H7 (cell line): ENCODE measurements around the gene F8. TPM values are rescaled to one million over a fixed set of nuclear protein-coding genes. Genes with fewer than 3 reads are reported as not detected.

Experiments
- DNase-seq: peaks from one replicate; pipeline ENCODE4 v3.0.0; 2012
- H3K27me3 ChIP-seq: 2 replicates; pipeline ENCODE4 v1.6.0; 2011; ENCODE audit warnings: mild to moderate bottlenecking, low read length; ENCODE audit not compliant: control insufficient read depth, insufficient read depth
- H3K36me3 ChIP-seq: replicated peaks from 2 replicates; pipeline ENCODE4 v1.5.1; 2011; ENCODE audit warnings: low read length; ENCODE audit not compliant: control insufficient read depth, insufficient read depth
- H3K4me3 ChIP-seq: 2 replicates; pipeline ENCODE4 v1.5.1; 2011; ENCODE audit warnings: low read depth, mild to moderate bottlenecking, control low read depth, low read length, moderate library complexity; ENCODE audit not compliant: insufficient read depth
- total RNA-seq: library from RNA; depleted of rRNA; stranded (reverse); fragments of >200 nt; shearing (Covaris generic); gene quantifications from 2 replicates; pipeline ENCODE4 v1.2.3, GENCODE V29; 2014

F8 gene
- total RNA-seq, 1 experiment from 2014 or later: 2.1 TPM

DNA sequence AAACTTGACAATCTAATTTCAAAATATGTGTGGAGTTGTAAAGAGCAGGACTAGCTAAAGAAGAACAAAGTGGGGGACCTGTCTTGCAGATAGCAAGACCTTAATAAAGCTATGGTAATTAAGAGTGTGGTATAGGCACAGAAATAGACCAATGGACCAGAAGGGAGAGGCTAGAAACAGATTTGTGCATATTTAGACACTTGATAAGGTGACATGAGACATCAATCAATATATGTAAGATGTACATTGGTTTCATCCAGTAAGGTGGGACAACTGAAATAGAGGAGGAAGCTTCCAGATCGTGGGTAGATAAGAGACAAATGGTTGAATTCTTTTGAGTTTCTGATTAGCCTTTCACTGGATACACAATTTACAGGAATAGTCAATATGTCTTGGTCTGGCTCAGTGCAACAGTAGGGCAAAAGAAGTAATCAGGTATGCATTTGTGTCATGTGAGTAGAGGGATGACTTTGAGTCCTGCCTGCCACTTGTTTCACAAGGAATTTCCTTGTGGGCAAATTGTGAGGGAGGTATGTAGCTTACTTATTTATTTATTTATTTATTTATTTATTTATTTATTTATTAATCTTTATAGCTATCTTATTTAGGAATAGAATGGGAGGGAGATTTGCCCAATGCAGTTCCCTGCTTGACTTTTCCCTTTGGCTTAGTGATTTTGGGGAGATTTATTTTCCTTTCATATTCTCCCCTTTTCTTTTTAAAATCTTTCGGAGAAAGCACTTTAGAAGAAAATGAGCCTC is 210.0 kb downstream of the F8 start:
- H3K36me3 ChIP-seq: no peaks in the 10 kb centered on the region
- no peak for DNase-seq
- no peaks in the 10 kb centered on the region for H3K27me3 ChIP-seq
- H3K4me3 ChIP-seq: no peak overlapping the region

DNA sequence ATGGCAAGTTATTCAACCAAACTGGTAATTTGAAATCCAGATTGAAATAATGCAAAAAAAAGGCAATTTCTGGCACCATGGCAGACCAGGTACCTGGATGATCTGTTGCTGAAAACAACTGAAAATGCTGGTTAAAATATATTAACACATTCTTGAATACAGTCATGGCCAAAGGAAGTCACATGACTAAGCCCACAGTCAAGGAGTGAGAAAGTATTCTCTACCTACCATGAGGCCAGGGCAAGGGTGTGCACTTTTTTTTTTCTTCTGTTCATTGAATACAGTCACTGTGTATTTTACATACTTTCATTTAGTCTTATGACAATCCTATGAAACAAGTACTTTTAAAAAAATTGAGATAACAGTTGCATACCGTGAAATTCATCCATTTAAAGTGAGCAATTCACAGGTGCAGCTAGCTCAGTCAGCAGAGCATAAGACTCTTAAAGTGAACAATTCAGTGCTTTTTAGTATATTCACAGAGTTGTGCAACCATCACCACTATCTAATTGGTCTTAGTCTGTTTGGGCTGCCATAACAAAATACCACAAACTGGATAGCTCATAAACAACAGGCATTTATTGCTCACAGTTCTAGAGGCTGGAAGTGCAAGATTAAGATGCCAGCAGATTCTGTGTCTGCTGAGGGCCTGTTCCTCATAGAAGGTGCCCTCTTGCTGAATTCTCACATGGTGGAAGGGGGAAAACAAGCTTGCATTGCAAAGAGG is 212.4 kb downstream of the F8 start:
- peaks cover under 1% of the 10 kb centered on the region; the same call in 1 of the 2 replicates for H3K27me3 ChIP-seq
- no peak overlapping the region for H3K4me3 ChIP-seq
- H3K36me3 ChIP-seq: no peaks in the 10 kb centered on the region
- no peak for DNase-seq

DNA sequence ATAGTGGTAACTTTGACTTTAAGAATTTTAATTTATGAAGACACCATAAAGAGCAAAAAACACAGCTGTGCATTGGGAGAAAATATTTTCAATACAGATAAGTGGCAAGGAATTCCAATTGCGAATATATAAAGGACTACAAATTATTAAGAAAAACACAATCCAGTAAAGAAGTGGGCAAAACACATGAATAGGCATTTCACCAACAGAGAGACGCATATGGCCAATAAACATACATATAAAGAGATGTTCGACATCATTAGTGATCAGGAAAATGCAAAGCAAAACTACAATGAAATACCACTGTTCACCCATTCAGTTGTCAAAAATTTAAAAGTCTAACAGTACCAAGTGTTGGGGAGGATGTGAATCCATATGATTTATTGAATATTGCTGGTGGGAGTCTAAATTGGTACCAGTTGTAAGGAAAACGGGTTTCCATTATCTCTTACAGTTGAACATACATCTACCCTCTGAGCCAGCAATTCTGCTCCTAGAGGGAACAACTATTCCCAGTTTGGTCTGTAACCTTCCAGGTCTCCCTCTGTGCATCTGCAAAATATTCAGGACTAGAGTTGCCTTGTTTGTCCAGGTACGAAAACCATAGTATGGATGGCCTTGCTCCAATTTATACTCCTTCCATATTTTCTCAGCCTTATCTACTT is 215.6 kb downstream of the F8 start:
- Histone ChIP-seq H3K4me3 (no peak overlapping the region), H3K27me3 (peaks cover 7% of the 10 kb centered on the region; the same call in 1 of the 2 replicates), H3K36me3 (no peaks in the 10 kb centered on the region)
- DNase-seq: no peak

DNA sequence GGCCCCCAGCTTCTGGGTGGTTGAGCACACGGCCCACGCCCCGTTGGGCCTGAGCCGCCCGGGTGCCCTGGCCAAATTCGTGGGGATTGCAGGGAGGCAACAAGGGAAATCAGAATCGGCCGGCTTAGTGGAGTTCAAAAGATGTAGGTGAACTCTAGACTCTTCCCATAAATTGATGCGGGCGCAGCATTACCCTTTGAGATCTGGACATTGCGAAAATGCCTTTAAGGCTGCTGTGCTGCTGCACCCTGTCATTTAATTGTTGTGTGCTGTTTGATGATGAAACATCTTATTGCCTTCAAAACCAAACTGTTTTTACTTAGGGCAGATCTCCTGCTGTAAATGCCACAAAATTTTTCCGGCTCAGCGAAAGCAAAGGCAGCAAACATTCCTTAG is 216.8 kb downstream of the F8 start:
- DNase-seq: no peak
- peaks cover 7% of the 10 kb centered on the region; the same call in 1 of the 2 replicates for H3K27me3 ChIP-seq
- peak overlapping the region; percentile 57 for H3K4me3 ChIP-seq
- H3K36me3 ChIP-seq: no peaks in the 10 kb centered on the region

DNA sequence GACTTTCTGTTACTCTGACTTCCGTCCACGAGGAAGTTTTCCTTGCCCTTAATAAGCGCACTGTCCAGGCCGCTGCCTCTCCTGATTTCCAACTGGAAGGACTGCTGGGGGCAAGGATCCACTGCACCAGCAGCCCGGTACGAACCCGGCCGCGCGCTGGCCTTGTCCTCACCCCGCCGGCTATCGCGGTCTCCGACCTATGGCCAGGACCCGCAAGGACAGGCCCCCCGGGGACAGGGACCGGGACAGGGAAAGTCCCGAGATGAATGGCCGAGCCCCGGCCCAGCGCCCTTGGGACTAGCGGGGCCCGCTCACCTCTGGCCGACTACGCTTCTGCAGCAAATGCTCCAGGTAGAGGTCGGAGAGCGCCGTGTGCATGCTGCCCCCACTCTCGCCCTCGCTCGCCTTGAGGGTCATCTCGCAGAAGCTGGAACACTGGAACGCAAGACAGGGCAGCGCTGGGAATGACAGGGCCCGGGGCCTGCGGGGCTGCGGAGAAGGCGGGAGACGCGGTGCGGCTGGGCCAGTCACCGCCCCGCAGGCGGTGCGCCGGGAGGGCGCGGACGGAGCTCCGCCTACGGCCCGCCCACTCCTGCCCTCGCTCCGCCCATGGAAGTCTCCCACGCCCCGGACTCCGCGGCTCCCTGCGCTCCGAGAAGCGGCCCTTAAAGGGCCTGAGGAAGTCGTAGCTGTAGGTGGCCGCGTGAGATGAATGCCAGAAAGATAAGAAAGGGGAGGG is 217.4 kb downstream of the F8 start, which contains the start of gene MPP1:
TSS of gene MPP1 (minus strand) at position 529 of the 739 bp plus-strand sequence. CDS start at position 417, 112 bp downstream.
- H3K4me3 ChIP-seq: peak within 1 kb of the TSS; percentile 57
- peak; percentile 91 for DNase-seq
- H3K36me3 ChIP-seq: no peaks in the 10 kb centered on the region
- peaks cover 7% of the 10 kb centered on the region; the same call in 1 of the 2 replicates for H3K27me3 ChIP-seq

DNA sequence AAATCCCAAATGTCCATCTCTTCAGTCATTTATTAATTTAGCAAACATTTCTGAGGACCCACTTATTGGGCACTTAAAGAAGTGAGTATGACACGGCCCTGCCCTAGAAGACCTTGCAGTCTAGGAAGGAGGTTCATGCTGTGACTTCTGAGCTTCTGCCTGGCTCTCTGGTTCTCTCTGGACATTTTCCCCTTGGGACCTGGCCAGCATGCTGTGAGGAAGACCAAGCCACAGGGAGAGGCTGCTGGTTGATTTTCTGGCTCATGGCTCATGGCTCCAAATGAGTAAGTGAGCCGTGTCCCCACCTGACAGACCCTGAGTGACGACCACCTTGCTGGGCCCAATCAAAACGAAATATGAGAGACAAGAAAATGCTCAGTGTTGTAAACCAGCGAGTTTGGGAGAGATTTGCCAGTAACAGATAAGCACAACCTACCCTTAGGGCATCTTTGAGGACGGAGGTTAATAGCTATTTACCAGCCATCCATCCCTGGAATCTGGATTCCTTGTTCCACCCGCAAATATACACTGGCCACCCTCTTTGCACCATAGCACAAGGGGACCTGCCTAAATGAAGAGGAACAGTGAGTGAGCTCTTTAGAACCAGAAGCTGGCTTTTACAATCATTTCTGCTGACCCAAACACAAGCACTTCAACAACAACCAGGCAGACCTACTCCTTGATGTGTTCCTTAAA is 218.1 kb downstream of the F8 start:
- H3K4me3 ChIP-seq: peak overlapping the region; percentile 57
- no peak for DNase-seq
- H3K36me3 ChIP-seq: no peaks in the 10 kb centered on the region
- H3K27me3 ChIP-seq: peaks cover 7% of the 10 kb centered on the region; the same call in 1 of the 2 replicates

DNA sequence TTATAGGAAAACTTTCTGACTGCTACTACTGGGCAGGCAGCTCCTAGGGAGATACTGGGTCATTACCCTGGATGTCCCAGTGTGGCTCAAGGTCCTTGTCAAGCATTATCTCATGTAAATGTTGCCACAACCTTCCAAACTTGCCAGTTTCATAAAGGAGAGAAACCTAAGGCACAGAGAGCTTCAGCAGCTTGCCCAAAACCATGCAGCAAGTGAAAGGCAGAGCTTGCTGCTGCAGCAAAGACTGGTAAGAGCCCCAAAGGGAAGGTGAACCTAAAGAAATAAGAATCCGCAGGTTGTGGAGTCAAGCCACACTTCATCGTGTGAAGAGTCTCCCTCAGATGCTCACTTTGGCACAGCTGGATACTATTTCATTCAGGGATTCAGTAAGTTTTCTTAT is 219.6 kb downstream of the F8 start:
- DNase-seq: no peak
- Histone ChIP-seq H3K4me3 (no peak overlapping the region), H3K27me3 (peaks cover 7% of the 10 kb centered on the region; the same call in 1 of the 2 replicates), H3K36me3 (no peaks in the 10 kb centered on the region)

DNA sequence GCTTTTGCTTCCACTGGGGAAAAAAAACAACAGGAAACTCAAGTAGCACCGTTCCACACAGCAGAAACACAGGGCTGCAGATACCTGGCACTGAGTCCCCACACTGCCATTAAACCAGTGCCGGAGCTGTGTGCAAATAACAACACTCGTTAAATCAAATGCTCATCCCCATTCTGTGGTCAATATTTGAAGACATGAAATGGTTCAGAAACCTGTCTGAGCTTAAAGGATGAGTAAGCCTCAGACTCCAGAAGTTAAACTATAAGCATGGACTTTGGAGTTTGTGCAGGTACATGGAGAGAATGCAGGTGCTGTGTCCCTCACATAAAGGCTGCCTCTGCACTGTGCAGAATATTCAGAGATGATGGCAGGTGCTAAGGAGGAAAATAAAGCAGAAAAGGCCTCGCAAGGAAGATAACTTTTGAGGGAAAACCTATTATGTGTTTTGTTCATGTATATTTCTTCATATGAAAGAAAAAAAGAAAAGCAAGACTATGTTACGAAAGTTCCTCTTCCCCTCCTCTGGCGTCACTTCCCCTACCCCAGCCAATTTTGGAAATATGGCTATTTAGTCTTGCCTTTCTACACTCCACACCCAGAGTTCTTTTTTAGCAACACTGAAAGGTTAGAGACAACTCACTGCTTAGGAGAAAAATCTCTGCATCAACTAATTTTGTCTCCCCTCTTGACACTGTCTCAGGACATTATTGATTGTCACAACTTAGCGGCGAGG is 221.9 kb downstream of the F8 start:
- no peaks in the 10 kb centered on the region for H3K36me3 ChIP-seq
- no peak overlapping the region for H3K4me3 ChIP-seq
- H3K27me3 ChIP-seq: peaks cover 7% of the 10 kb centered on the region; the same call in 1 of the 2 replicates
- no peak for DNase-seq

DNA sequence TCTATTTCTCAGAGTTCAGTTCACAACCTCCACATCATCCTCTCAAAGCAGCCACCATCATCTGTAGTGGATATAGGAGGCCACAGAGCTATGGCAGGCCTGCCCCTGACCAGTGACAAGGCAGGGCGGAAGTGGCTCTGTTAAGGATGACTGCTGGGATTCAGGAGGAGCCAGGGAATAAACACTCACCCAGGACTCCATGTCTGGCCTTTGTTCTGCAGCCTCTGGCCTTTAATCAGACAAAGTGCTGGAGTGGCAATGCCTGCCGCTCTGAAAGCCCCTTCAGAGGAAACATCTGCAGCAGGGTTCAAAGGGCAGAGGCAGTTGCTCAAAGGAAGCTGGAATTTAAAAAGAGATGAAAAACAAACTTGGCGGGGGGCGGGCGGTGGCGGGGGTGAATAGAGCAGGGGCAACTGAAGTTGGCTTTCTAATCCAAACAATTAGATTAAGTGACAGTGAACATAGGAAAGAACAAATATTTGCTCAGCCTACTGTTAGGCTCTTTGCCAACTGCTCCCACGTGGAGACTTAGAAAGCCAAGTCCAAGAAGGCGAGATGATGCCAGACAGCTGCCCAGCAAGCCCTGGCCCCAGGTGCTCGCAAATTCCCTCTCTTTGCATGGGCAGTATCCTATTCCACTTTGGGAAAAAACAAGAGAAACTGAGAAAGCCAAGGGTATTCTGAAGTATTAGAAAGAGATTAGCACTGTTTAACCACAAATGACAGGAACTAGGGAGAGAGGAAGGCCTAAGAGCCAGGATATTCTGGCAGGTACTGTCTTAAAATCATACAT is 222.8 kb downstream of the F8 start:
- H3K4me3 ChIP-seq: no peak overlapping the region
- DNase-seq: no peak
- no peaks in the 10 kb centered on the region for H3K36me3 ChIP-seq
- peaks cover 6% of the 10 kb centered on the region; the same call in 1 of the 2 replicates for H3K27me3 ChIP-seq

DNA sequence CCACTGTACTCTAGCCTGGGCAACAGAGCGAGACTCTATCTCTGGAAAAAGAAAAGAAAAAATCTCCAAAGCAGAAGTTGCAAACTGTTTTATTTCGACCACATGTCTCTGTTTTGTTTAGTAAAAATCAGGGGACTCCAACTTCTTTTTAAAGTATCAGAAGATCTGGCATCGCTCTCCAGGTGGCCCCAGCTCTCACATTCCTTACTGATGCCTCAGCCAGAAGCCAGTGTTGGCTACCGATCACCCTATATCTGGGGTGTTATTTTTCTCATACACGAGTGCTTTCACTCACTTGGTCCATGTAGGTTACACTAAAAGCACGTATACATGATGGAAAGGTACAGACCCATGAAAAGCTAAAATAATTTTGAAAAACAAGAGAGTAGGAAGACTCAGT is 225.5 kb downstream of the F8 start:
- Histone ChIP-seq H3K4me3 (no peak overlapping the region), H3K36me3 (no peaks in the 10 kb centered on the region), H3K27me3 (no peaks in the 10 kb centered on the region; the same call in 1 of the 2 replicates)
- DNase-seq: no peak

DNA sequence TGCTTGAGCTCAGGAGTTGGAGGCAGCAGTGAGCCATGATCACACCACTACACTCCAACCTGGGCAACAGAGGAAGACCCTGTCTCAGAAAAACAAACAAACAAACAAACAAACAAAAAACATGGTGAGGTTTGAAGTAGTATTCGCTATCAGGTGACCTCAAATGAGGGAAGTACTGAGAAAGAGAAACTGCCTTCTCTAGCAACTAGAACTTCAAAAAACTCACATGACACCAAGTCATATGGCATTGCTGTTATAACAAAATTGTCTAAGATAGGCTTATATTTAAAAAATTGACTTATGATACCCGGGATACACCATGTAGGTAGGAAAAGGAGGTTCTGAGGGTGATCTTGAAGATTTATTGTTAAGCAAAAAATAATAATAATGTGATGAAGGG is 227.5 kb downstream of the F8 start:
- DNase-seq: no peak
- no peak overlapping the region for H3K4me3 ChIP-seq
- no peaks in the 10 kb centered on the region for H3K36me3 ChIP-seq
- no peaks in the 10 kb centered on the region for H3K27me3 ChIP-seq

DNA sequence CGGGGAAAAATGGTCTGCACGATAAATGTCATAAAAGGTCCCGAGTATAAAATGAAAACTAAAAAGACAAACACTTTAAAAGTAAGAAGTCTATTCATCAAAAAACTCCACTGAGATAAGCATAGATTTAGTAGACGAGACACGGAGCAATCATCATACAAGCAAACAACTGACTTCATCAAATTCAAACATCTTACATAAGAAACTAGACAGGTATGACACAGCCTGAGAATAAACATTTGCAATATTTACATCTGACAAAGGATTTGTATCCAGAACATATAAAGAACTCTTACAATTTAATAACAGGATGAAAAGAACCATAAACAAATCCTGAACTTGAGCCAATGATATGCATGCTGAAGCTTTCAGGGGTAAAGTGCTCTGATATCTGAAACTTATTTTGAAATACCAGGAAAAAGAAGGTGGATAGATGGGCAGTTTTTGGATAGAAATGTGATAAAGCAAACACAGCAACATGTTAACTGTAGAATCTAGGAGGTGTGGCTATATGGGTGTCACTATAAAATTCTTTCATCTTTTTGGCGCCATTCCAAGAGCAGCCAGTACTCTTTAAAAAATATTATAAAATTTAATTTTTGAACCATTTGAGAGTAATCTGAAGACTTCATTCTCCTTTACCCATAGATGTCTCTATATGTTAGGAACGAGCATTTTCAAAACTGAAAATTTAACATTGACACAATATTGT is 229.3 kb downstream of the F8 start:
- no peak for DNase-seq
- Histone ChIP-seq H3K36me3 (no peaks in the 10 kb centered on the region), H3K27me3 (no peaks in the 10 kb centered on the region), H3K4me3 (no peak overlapping the region)
